OCI-LY1 (cell line): ENCODE results near the gene TMEM234.
"Not testable (repeated sequence)": the region's sequence is repeated elsewhere in the genome, so short reads cannot be mapped to it uniquely, and the experiment has no call there.

ENCODE experiments used
- H2AFZ ChIP-seq: fragments of 200-600 bp; sonication (generic), shearing (Covaris generic); 2 replicates; pipeline ENCODE4 v1.6.0; 2014; ENCODE audit warnings: antibody characterized with exemption, mild to moderate bottlenecking, low read length
- H3F3A ChIP-seq: fragments of 200-600 bp; sonication (generic), shearing (Covaris generic); 2 replicates; pipeline ENCODE4 v1.6.0; 2014; ENCODE audit warnings: mild to moderate bottlenecking, antibody characterized with exemption, low read length, moderate library complexity; ENCODE audit not compliant: insufficient read depth
- H3K27ac ChIP-seq: fragments of 200-600 bp; sonication (generic); 2 replicates; pipeline ENCODE4 v1.5.1; 2014; ENCODE audit warnings: low read length, mixed run types, mild to moderate bottlenecking, low read depth; ENCODE audit not compliant: poor library complexity, severe bottlenecking
- H3K27me3 ChIP-seq: fragments of 200-600 bp; sonication (generic); 2 replicates; pipeline ENCODE4 v1.6.0; 2014; ENCODE audit warnings: antibody characterized with exemption, mild to moderate bottlenecking, low read length, moderate library complexity; ENCODE audit not compliant: insufficient read depth
- H3K36me3 ChIP-seq: fragments of 200-600 bp; sonication (generic); 2 replicates; pipeline ENCODE4 v1.6.1; 2014; ENCODE audit warnings: mild to moderate bottlenecking, antibody characterized with exemption, low read length, moderate library complexity, mixed read lengths; ENCODE audit not compliant: insufficient read depth
- H3K4me1 ChIP-seq: fragments of 200-600 bp; sonication (generic); 2 replicates; pipeline ENCODE4 v1.5.1; 2014; ENCODE audit warnings: mild to moderate bottlenecking, low read length, moderate library complexity; ENCODE audit not compliant: insufficient read depth, severe bottlenecking
- H3K4me2 ChIP-seq: fragments of 200-600 bp; sonication (generic), shearing (Covaris generic); 2 replicates; pipeline ENCODE4 v1.6.1; 2014; ENCODE audit warnings: low read length
- H3K4me3 ChIP-seq: fragments of 200-600 bp; sonication (generic); 2 replicates; pipeline ENCODE4 v1.5.1; 2014; ENCODE audit warnings: low read length, low read depth, mild to moderate bottlenecking, mixed read lengths; ENCODE audit not compliant: poor library complexity, severe bottlenecking
- H3K79me2 ChIP-seq: fragments of 200-600 bp; shearing (Covaris generic); 2 replicates; pipeline ENCODE4 v1.6.1; 2016; ENCODE audit warnings: mixed run types, low read length, mixed read lengths; ENCODE audit not compliant: insufficient read depth
- H3K9ac ChIP-seq: fragments of 200-600 bp; sonication (generic), shearing (Covaris generic); 2 replicates; pipeline ENCODE4 v1.6.1; 2014; ENCODE audit warnings: mild to moderate bottlenecking, low read length, mixed read lengths
- H3K9me2 ChIP-seq: fragments of 200-600 bp; sonication (generic), shearing (Covaris generic); 2 replicates; pipeline ENCODE4 v1.6.1; 2014; ENCODE audit warnings: low read depth, mild to moderate bottlenecking, low read length, mixed read lengths
- H3K9me3 ChIP-seq: fragments of 200-600 bp; shearing (Covaris generic); 2 replicates; pipeline ENCODE4 v1.6.1; 2014; ENCODE audit warnings: low read length, mixed read lengths
- H4K20me1 ChIP-seq: fragments of 200-600 bp; sonication (generic), shearing (Covaris generic); 2 replicates; pipeline ENCODE4 v1.6.0; 2016; ENCODE audit warnings: mild to moderate bottlenecking, low read length; ENCODE audit not compliant: insufficient read depth
- CTCF ChIP-seq: fragments of 200-600 bp; sonication (generic), shearing (Covaris generic); IDR thresholded peaks from 2 replicates; pipeline ENCODE4 v1.5.1; 2017; ENCODE audit warnings: mild to moderate bottlenecking, antibody characterized with exemption, low read length, moderate library complexity, mixed read lengths
- EZH2 ChIP-seq: fragments of 200-600 bp; sonication (generic), shearing (Covaris generic); IDR thresholded peaks from 2 replicates; pipeline ENCODE4 v1.8.0; 2017; ENCODE audit warnings: borderline replicate concordance, mixed run types, mild to moderate bottlenecking, antibody characterized with exemption, low read length, moderate library complexity, mixed read lengths

TMEM234 gene

DNA sequence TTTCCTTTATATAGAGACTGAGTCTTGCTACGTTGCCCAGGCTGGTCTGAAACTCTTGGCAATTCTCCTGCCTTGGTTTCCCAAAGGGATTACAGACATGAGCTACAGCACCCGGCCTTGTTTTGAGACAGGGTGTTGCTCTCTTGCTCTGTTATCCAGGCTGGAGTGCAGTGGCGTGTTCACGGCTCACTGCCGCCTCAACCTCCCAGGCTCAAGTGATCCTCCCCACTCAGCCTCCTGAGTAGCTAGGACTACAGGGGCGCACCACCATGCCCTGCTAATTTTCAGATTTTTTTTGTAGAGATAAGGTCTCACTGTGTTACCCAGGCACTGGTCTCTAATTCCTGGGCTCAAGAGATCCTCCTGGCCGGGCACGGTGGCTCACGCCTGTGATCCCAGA lies 43.7 kb upstream of the TMEM234 start:
- no peaks in the 10 kb centered on the region for H3K79me2 ChIP-seq
- 0 out of 2 replicates have a peak overlapping the region, but pooled peaks have one; percentile 44 for H3K4me2 ChIP-seq
- H3K4me1 ChIP-seq, result peaks cover 43% of the 10 kb centered on the region
- TF ChIP-seq EZH2 (no peak), CTCF (no peak)
- H3K9me2 ChIP-seq, result no peaks in the 10 kb centered on the region
- peak overlapping the region; percentile 48; the same call in 1 of the 2 replicates for H3K9ac ChIP-seq
- peak overlapping the region; percentile 96 for H3K27ac ChIP-seq
- no peaks in the 10 kb centered on the region for H3K9me3 ChIP-seq
- H3K36me3 ChIP-seq, result no peaks in the 10 kb centered on the region
- no peaks in the 10 kb centered on the region for H4K20me1 ChIP-seq
- H3K4me3 ChIP-seq, result no peak overlapping the region
- no peak overlapping the region for H2AFZ ChIP-seq
- H3K27me3 ChIP-seq, result no peaks in the 10 kb centered on the region
- H3F3A ChIP-seq, result peaks cover 10% of the 10 kb centered on the region

GRCh38 chr1:32263744-32264143 lies 41.6 kb upstream of the TMEM234 start:
- no peaks in the 10 kb centered on the region for H3K79me2 ChIP-seq
- no peaks in the 10 kb centered on the region for H4K20me1 ChIP-seq
- H3K4me2 ChIP-seq, result peak overlapping the region; percentile 49
- no peaks in the 10 kb centered on the region for H3K27me3 ChIP-seq
- peaks cover 4% of the 10 kb centered on the region for H3F3A ChIP-seq
- no peaks in the 10 kb centered on the region for H3K9me3 ChIP-seq
- peaks cover 45% of the 10 kb centered on the region for H3K4me1 ChIP-seq
- H3K9me2 ChIP-seq, result no peaks in the 10 kb centered on the region
- no peaks in the 10 kb centered on the region for H3K36me3 ChIP-seq
- H2AFZ ChIP-seq, result no peak overlapping the region
- peak overlapping the region; percentile 96 for H3K27ac ChIP-seq
- no peak overlapping the region for H3K4me3 ChIP-seq
- TF ChIP-seq EZH2 (no peak), CTCF (no peak)
- H3K9ac ChIP-seq, result peak overlapping the region; percentile 47; the same call in 1 of the 2 replicates

DNA sequence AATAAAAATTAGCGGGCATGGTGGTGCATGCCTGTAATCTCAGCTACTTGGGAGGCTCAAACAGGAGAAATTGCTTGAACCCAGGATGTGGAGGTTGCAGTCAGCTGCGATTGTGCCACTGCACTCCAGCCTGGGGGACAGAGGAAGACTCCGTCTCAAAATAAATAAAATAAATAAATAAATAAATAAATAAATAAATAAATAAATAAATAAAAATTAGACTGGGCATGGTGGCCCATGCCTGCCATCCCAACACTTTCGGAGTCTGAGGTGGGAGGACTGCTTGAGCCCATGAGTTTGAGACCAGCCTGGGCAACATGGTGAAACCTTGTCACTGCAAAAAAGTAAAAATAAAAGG lies 41.1 kb upstream of the TMEM234 start:
- not testable (repeated sequence) for H3K9me2 ChIP-seq, H2AFZ ChIP-seq, H3K27me3 ChIP-seq, H3K79me2 ChIP-seq, H3F3A ChIP-seq, H3K4me3 ChIP-seq, H4K20me1 ChIP-seq, H3K36me3 ChIP-seq, H3K9me3 ChIP-seq
- Histone ChIP-seq H3K4me2 (peak overlapping the region; percentile 49; the same call in 1 of the 2 replicates), H3K9ac (peak overlapping the region; percentile 2; the same call in 1 of the 2 replicates), H3K4me1 (peaks cover 51% of the 10 kb centered on the region), H3K27ac (peak overlapping the region; percentile 96)

DNA sequence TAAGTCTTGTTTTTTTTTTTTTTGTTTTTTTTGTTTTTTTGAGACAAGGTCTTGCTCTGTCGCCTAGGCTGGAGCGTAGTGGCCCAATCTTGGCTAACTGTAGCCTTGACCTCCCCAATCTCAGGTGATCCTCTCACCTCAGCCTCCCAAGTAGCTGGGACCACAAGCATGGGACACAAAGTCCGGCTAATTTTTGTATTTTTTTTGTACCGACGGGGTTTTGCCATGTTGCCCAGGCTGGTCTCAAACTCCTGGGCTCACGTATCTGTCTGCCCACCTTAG lies 35.0 kb upstream of the TMEM234 start:
- H3K27ac ChIP-seq, result peak overlapping the region; percentile 100
- peak overlapping the region; percentile 51 for H3K4me2 ChIP-seq
- no peak overlapping the region for H3K4me3 ChIP-seq

More for the DNA sequence above, 35.0 kb upstream of the TMEM234 start:
- H3K36me3 ChIP-seq, result no peaks in the 10 kb centered on the region
- H4K20me1 ChIP-seq, result no peaks in the 10 kb centered on the region
- peak overlapping the region; percentile 28 for H3K9ac ChIP-seq
- H3K9me3 ChIP-seq, result no peaks in the 10 kb centered on the region
- no peaks in the 10 kb centered on the region for H3K27me3 ChIP-seq
- H3F3A ChIP-seq, result 0 out of 2 replicates have a peak, but pooled peaks cover 3% of the 10 kb centered on the region
- no peaks in the 10 kb centered on the region for H3K79me2 ChIP-seq
- TF ChIP-seq CTCF (no peak), EZH2 (no peak)
- H3K9me2 ChIP-seq, result no peaks in the 10 kb centered on the region
- peaks cover 67% of the 10 kb centered on the region for H3K4me1 ChIP-seq
- no peak overlapping the region for H2AFZ ChIP-seq
